CD4-positive, alpha-beta T cell treated with Interleukin-6 at 100 ng/mL for 8 hours (primary cell): ENCODE data around the gene JUP.
A peak's percentile ranks its signal among the peaks of the same experiment; 100 is the strongest.

Experiments
- DNase-seq: peaks from one replicate; pipeline ENCODE4 v3.0.0-alpha.2; 2020; ENCODE audit warnings: mixed read lengths, low spot score

Gene JUP

DNA sequence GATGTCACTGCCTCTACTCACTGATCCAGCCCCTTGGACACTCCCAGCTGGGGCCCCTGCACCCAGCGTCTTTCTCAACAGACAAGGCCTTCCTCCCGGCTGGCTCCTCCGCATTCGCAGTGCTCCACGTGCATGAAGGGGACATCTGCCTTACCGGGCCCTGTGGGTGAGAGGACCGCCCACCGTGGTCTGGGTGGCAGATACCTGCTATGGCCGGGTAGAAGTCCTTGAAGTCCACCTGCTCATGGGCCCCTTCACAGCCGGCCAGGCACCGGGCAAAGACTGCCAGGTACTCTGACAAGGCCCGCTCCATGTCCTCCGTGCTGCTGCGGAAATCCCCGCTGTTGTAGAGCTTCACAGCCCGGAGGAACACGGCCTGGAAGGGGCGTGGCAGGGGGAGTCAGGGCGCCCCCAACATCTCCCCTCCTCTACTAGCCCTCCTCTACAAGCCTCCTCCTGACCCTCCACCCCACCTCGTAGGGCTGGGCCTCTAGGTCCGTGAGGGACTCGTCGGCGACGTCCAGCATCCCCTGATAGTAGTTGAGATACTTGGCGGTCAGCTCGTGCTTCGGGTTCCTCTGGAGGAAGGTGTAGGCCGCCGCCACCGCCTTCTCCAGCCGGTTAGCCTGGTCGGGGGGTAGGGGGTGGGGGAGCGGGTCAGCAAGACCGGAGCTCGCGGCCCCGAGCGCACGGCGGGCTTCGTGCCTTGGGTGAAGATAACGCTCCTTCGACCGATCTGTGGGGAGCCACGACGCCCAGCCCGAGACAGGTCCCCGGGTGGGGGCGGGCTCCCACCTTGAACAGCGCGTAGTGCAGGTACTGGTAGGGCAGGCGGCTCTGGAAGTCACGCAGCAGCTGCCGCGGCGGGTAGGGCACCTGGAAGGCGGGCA lies 24.4 kb upstream of the JUP start:
- peak; percentile 14 for DNase-seq

DNA sequence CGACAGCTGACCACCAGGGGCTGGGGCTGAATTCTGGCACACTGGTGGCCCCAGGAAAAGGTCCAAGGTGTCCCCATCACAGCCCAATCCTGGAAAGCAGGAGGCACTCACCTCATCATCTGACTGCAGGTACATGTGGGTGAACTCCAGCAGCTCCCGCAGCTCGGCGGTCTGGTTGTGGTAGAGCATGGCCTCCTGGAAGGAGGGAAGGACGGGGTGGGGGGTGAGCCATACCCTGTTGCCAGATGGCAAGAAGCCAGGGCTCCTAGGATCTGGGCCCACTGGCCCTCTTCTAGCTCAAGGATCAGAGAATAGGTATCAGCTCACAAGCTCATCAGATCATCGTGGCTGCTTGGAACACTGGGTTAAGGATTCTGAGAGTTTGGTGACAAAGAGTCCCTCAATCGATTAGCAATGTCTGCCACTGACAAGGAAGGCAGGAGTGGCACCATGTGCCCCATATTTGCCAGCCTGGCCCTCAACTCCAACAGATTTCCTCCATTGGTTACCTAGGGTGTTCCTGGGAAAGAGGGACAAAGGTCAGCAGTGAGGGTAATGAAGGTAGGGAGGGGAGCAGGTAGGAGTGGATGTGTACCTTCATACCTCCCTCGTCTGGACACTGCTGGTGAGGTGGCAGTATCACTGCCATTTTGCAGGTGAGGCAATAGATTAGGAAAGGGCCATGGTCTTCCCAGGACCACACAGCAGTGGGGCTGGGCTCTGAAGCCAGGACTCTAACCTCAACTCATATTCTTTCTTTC lies 20.4 kb upstream of the JUP start:
- no peak for DNase-seq

DNA sequence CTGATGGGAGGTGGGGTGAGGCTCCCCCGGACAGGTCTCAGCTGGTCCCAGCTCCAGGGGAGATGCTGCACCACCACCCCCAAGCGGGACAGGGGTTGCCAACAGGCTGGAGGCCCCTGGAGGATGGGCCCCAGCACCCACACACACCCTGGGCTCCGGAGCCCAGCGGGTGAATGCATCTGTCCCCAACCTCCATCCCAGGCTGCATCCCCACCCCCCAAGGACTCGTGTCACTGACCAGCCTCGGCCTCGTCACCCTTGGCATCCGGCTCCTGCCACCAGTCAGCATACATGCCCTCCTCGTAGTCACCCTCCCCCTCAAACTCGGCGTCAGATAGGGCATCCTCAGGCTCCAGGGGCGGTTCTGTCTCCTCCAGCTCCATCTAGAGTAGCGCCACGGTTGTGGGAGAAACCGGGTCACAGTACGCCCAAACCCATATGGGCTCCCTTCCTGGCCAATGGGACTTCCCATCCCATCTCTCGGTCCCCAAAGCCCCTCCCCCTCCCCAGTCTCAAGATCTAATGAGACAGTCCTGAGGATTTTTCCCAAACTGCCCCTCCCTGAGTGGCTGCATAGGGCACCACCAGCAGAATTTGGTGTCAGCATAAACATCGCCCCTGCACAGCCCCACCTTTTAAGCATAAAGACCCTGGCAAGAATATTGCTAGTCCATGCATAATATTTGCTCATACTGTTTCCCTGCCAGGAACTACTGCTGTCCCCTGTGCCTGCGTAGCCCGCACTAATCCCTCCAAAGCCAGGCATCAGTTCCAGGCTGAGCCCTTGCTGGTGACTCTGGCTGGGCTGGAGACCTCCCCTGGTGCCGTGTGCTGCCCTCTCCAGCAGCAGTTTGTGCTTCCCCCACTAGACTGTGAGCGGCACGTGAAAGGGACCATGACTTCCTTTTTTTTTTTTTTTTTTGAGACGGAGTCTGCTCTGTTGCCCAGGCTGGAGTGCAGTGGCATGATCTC lies 16.8 kb upstream of the JUP start:
- no peak for DNase-seq

DNA sequence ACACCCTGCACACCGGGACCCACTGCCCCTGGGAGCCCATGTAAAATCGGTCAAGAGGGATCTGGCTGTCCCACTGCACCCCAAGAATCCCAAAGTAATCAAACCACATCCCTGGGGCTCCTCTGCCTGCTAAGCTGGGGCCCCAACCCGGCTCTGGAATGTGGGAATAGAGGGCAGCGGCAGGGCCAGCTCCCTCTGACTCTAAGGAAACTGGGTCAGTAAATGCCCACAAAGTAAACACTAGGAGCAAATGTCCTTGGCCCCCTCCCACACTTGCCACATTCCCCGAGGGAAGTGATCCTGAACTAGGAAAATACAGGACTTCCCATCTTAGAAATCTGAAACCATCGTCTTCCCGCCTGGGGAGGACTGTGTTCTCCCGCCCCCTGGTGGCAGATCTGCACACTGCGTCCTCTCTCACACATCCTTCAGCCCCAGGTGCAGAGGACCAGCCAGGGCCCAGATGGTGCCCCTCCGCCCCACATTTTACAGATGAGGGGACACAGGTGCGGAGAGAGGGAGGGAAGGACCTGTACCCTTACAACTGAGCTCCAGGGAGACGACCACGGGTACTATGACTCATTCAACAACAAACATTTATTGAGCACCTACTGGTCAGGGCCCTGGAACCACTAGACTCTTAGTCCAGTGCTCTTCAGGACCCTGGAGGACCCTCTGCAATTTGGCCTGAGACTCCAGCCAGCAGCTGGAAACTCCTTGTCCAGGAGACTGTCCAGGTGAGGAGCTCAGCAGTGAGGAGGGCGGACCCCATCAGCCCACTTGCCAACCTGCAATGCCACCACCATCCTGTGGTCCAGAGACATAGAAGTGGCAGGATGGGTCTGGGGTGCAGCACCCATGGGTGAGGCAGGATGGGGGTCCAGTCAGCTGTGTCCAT lies 15.1 kb upstream of the JUP start:
- DNase-seq: peak; percentile 66

DNA sequence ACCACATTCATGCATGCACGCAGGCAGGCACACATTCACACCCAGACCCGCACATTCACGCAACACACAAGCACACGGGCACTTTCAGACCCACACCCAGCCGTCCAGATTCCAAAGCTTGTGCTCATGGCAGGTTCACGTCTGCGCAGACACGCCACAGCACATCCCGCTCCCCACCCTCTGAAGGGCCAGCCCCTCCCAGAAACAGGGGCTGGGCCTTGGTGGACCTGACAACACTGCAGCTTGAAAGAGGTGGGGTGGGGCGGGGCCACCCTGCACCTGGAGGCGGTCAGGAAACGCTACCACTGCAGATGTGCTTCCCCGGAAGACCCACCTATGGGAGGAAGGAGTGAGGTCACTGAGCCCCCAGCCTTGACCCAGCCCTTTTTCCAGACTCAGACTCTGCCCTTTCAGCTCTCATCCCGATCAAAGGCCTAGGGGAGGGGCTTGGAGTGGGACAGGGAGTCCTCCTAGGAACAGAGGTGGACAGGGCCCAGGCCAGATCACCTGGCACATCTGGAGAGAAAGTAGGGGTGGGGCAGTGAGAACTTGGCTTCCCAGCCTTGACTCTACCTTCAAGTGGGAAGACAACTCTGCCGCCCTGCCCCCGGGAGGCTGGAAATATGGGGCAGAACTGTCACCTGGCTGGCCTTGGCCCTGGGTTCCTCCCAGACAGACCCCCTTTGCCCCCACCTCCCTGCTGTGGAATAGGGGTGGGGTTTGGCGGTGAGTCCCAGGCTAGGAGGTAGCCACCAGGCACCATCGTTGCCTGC lies 14.3 kb upstream of the JUP start:
- DNase-seq: peak; percentile 16

DNA sequence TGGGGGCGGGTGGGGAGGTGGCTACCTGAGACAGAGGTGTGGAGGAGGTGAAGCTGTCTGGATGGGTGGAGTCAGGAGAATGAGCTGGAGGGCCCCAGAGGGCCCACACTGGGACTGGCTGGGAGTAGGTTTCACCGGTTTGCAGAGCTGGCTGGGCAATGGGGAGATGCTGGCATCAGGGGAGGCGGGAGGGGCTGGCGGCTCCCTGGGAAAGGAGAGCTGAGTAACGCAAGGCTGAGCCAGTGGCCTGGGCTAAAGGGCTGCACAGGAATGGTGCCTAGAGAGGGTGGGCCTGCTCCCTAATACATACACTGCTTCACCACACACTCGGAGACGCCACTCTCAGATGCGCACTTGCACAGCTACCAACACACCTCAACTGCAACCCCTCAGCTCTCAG lies 12.9 kb upstream of the JUP start:
- DNase-seq: no peak

DNA sequence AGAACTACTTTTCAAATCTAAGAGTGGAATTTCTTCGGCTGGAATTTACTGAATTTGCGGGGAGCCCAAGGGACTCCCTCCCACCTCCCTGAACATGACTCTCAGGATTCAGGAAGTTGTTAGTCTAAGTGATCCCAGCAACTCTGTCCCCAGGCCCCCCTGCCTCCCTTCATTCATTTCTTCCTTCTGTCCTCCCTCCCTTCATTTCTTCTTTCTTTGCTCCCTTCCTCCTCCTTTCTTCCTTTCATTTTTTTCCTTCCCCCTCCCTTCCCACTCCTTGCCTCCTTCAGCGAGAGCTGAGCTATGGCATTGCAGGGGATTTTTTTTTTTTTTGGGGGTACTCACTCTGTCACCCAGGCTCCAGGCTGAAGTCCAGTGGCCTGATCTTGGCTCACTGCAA lies 10.9 kb upstream of the JUP start:
- no peak for DNase-seq

DNA sequence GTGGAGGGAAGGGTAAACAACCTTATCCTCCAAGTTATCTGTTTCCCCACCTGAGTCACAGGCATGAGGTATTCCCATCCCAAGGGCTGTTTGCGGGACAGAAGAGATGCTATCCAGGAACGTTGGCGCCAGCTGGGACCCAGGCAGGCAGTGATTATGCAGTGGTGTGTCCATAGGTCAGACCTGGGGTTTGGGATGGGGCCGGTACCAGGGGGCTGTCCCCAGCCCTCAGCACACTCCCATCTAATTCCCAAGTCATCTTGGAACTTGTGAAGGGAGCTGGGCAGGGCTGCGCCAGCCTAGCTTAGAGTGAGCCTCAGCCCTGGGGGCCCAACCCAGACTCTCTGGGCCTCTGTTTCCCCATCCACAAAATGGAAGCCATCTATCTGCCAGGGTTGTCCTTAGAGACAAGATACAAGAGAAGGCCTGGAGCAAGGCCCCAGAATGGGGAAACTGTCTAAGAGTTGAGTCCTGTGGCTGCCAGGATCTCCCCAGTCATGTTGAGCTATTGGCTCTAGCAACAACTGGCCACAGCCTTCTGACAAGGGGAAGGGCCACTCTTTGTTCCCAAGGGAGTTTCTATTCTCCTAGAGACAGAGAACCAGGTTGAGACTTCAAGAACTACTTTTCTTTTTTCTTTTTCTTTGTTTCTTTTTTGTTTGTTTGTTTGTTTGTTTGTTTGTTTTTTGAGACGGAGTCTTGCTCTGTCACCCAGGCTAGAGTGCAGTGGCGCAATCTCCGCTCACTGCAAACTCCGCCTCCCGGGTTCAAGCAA lies 9.8 kb upstream of the JUP start:
- DNase-seq: no peak

DNA sequence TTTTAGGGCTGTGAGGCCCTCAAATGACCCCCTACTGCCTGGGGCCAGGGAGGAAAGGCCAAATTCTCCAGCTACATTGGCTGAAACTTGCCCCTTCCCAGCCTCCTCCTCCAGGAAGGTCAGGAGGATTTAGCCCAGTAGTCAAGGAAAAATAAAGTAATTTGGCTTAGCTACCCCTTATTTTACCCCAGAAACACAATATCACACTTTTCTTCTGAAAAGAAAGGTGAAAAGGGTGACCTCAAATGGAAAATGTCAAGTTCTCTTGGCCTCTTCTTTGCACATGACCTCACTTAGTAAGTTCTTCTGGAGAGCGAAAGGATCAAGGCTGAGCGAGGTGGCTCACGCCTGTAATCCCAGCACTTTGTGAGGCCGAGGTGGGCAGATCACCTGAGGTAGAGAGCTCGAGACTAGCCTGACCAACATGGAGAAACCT lies 8.0 kb upstream of the JUP start:
- DNase-seq: no peak

DNA sequence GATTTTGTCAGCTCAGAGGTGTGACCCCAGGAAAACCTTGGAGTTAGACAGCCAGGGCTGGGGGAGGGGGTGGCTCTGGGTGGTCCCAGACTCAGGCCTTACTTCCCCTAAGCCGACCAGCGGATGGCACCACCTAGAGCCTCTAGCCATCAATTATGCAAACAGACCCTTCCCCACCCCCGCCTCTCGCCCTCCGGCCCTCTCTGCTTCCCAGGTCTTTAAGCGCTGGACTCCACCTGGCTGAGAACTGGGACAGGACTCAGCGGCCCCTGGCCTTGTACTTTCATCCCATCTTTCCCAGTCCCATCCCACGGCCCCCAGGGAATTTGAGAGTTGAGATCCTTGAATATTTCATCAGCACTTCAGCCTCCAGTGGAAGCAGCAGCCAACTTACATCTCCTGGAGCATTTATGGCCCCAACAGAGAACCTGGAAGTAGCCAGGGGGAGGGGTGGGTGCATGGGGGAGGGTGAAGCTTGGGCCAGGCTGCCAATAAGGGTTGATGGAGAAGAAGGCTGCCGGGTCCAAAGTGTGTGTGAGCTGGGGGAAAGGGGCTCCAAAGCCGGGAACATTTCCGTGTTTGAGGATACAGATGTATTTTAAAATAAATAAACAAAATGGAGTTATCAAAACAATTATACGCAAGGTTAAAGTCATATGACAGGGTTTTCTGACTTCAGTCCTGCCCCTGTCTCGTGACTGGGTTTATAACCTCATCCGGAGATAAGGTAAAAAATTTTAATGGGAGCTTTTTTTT lies 7.5 kb upstream of the JUP start:
- no peak for DNase-seq

DNA sequence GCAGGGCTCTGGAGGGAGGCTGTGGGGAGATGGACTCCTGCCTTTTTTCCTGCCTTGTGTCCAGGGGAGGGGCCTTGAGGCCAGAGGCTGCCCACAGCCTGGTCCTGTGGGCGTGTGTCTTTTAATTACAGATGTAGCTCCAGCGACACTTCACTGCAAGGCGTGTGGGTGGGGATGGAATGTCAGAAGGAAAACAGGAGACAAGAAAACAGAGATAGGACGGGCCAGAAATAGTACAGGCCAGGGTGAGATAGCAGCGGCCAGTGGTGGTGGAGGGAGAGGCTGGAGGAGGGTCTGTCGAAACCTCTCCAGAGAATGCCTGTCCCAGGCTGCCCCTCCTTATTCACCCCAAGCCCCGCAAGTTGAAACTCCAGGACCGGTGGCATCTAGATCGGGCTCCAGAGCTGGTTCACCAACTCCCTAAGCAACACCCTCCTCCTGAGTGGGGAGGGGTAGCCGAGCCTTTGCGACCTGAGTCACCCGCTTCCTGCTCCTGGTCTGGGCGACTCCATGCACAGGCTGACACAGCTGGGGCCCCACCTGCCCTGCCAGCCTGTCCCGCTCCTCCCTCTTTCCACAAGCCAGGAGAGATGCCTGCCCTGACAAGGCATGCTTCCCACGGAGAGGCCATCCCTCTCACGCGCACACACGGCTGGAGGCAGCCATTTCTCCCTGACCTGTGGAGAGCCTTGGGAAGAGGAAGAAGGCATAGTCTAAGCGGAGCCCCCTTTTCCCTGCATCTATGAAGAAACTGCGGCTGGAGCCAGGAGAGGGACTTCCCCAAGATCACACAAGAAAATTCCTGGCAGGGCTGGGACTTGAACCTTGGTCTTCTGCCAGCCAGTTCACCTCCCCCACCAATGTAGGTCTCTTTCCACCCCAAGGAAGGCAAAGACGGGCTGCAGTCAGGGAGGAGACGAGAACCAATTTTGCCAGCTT lies 6.6 kb upstream of the JUP start:
- DNase-seq: no peak

DNA sequence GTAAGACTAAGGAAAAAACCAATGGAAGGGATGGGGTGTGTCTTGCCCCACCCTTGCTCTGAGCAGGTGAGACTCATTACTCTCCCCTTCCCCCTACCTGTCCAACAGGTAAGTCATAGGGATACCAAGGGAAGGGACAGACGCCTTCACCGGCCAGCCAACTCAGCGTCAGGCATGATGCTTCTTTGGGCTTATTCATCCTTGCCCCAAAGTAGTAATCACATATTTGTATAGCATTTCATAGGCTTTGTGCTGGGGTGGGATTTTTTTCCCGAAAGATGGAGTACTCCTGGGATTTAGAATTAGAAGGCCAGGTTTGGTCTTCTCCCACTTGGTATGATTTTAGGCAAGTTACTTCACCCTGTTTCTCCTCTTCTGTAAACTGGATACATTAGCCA lies 509 bp upstream of the JUP start:
- no peak for DNase-seq

DNA sequence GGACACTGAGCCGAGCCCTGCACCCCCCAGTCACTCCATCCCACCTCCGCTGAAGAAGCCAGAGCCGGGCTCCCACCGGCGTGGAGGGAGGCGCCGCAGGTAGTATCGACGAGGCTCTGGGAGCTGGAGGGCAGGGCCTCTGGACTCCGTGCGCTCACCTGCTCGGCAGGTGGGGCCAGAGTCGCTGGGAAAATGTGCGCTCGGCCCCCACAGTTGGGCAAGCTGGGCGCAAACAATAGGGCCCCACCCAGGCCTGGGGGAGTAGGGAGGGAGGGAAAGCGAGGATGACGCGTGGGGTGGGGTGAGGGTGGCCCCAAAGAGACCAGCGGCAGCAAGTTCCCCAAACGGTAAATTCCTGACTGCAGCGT lies 668 bp downstream of the JUP start:
- DNase-seq: no peak

DNA sequence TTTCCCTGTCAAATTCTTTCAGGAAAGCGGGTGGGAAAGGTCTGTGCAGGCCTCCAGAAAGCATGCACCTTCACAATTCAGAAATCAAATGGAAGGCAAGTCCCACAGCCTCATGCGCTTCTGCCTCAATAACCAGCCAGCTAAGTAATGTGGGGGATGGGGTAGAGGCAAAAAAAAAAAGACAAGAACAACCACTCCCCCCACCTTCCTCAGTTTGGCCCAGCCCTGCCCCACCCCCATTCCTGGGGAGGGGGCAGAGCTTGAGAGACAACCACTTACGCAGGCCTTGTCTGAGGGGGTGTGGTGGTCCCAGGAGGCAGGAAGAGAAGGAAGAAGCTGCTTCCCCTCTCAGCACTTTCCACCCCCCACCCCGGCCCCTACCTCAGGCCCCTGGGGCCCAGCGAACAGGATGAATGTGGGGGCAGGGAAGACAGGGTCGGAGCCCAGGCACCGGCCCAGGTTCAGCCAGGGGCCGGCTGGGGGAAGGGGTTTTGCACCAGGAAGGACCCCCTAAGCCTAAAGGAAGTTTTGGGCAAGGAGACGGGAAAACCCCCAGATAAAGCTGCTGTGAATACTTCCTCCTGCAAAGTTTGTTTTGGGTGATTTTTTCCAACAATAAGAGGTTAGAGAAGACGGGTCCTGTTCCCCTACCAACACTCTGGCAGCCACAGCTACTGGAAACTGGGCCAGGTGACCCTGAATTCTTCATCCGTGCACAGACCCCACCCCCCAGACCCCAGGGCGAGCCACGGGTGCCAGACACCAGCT lies 1.2 kb downstream of the JUP start:
- DNase-seq: no peak

DNA sequence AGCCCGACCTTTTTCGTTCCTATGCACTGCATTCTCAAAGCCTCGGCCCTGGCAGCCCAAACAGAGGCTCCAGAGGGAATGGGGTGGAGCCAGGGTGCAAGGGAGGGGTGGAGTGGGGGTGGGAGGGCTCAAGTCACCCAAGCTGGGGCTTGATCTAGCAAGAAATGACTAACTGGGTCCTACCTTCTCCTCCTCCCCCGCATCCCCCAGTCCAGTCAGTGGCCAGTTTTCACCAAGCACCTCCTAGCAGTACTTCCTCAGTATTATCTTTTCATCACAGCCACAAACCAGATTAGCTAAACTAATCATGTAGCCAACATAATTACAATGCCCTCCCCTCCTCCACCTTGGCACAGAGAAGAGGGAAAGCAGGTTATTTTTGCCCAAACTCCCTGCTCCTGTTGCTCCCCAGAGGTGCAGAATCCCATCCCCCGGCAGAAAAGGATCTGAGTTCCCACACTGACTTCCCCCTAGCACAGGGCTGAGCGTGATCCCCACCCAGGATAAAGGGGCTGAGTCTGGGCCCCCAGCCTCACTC lies 2.2 kb downstream of the JUP start:
- no peak for DNase-seq

DNA sequence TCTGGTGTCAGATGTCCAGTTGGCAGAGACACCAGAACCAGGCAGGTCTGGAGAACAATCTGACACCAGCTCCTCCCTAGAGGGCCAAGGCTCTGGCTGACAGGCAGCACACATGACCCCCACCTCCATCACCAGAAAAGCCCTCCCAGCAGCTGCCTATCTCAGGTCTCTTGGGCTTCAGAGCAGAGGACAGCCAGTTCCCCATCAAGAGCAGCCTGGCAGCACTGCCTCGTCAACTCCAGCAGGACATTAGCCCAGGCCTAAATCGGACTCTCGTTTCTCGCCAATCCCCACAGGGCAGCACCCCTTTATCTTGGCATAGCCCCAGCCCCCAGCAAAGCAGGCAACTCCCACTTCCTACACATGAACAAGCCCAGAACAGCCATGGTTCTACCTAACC lies 4.4 kb downstream of the JUP start:
- DNase-seq: no peak
